ENCODE data around the gene GPHN.

GRCh38 chr14:66881596-66881995, 373.6 kb downstream of the GPHN start:
- TF ChIP-seq POLR2AphosphoS5 (IDR thresholded peaks at IDR 0.05) (no peak), CTCF (IDR thresholded peaks at IDR 0.05) (no peak)

Measured in prostate gland (tissue), 2 donors.